Hindlimb muscle (tissue), 1 donor: Measurements from ENCODE around the gene PGAP3. TPM values are rescaled to one million over a fixed set of nuclear protein-coding genes. Genes with fewer than 3 reads are reported as not detected.

ENCODE experiments used
- DNase-seq: peaks from one replicate; pipeline ENCODE4 v3.0.0-alpha.2; 2013
- polyA plus RNA-seq: library from polyadenylated mRNA; unstranded; fragments of 120-200 nt; gene quantifications from one replicate; pipeline ENCODE4 v1.2.1, GENCODE V29; 2013; ENCODE audit not compliant: insufficient read length

Gene PGAP3
- polyA plus RNA-seq, 1 donor: 23.3 TPM

- no peak for DNase-seq
These were observed 8.9 kb upstream of the PGAP3 start for GRCh38 chr17:39696731-39697130.

DNA sequence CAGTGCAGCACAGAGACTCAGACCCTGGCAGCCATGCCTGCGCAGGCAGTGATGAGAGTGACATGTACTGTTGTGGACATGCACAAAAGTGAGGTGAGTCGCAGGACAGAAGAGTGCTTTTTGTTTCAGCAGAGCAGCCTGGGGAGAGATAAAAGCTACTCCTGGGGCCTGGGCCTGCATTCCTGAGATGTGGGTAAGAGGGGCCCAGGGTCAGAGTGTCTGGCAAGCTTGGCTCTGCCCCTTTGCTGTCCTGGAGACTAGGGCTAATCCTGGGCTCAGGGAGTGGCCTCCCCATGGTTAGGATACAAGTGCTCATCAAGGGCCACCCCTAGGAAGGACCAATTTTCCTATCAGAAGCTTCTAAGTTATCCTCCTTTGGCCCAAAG is 7.2 kb upstream of the PGAP3 start:
- no peak for DNase-seq

- DNase-seq: no peak
These were observed 6.7 kb upstream of the PGAP3 start for GRCh38 chr17:39694593-39694992.

DNA sequence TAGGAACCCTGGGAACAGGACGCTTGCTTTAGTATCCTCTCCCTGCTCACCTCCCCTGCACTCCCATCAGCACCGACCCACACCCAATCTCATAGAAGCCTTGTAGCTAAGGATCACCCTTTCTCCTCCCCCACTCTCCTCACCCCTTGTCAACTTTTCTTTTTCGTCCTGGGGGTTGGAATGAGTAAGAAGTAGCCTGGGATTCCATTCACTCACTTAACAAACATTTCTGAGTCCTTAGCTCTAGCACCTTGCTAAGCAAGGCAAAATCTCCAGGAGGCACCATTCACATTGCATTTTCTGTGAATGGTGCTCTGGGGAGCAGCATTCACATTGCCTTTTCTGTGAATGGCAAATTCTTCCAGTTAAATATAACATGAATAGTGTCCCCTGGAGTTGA is 1.1 kb upstream of the PGAP3 start:
- DNase-seq: no peak

- DNase-seq: no peak
These were observed 598 bp upstream of the PGAP3 start for GRCh38 chr17:39688475-39688835.

DNA sequence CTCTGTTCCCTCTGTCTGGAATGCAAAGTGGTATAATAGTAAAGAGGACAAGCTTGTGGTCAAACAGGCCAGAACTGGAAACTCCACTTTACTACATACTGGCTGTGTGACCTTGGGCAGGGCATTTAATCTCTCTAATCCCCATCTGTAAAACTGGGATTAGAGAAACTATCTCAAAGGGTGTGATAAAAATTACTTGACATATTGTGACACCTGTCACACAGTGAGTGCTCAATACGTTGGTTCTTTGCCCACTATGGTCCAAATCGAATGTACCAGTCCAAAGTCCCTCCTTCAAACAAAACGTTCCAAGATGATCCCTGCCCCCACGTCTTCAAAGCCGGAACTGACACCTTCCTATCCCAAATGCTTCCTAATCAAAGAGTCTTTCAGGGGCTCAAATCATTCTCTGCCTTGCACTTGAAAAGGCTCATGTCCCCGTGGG is 734 bp downstream of the PGAP3 start:
- no peak for DNase-seq

DNA sequence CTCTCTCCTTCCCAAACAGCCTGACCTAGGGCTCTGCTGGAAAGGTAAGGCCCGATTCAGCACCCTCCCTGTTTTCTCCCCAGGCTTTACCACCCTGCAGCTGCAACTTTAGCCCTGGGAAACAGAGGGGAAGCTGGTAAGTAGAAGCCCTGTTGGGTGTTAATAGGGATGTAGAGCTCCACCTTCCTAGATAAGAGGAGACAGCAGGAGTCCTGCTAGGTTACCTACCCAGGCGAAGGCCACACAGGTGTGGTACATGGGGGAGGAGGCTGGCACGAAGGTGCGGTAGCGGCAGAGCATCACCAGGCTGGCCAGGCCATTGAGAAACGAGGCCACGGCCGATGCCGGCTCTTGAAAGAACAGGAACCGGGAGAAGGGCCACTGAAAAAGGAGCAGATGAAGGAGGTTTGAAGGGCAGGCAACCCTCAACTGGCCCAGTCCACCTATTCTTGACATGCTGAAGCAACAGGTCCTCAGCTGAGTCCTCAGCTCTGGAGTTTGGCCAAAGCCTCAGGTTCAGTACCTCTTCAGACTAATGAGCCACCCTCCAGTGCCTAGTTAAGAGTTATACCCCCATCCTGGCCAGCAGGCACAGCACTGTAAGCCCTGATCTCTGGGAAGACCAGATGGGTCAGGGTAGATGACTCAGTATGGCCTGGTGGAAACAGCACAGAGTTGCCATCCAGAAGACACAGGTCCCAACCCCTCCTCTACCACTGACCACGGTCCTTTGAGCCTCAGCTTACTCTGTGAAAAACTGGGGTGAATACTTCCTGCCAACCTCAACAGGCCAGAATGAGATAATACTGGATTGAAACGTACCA is 3.3 kb downstream of the PGAP3 start:
- DNase-seq: no peak

- no peak for DNase-seq
These were observed 4.4 kb downstream of the PGAP3 start for GRCh38 chr17:39683295-39683939.

DNA sequence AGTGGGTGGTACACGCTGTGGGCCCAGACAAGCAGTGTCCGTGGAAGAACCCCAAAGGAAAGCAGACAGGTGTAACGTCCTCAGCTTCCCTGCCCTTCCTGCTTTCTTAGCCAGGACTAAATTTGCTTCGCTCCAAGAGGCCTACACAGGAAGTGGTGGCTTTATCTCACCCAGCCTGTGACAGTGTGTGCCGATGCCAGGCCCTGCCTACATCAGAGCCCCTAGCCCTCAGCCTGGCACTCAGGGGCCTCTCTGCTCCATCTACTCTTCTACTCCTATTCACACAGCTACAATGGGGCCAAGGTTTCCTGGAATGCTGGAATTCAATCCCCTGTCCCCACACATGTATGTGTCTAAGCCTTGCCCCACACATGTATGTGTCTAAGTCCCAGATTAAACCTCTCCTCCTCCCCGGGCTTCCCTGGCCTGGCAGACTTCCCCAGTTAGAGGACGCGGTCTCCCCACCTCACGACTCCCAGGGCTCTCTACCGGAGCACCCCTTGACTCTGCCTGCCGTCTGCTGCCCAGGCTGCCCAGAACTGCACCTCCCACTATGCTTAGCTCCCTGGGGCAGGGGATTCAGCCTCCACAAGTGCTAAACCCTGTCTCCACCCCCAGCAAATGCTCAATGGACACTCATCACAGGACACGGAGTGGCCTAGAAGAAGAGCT is 8.2 kb downstream of the PGAP3 start:
- no peak for DNase-seq

GRCh38 chr17:39678340-39679116 is 9.3 kb downstream of the PGAP3 start:
- DNase-seq: no peak

- no peak for DNase-seq
These were observed 10.1 kb downstream of the PGAP3 start for GRCh38 chr17:39677542-39678339.

DNA sequence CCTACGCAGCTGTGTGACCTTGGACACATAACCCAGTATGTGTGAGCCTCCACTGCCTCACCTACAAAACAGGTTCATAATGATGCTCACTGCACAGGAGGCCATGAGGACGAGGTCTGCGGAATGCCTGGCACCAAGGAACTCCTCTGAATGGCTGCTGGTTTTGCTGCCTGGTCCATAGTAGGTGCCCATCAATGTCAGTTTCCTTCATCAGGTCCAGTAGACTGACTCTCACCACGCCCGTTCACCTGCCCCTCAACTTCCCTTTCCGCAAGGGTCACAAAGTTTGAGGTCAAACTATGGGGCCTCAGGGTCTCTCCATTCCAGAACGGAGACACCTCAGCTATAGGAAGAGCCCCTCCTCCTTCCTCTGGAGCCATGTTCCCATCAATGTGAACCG is 10.8 kb downstream of the PGAP3 start:
- DNase-seq: no peak

- DNase-seq: no peak
These were observed 11.5 kb downstream of the PGAP3 start for GRCh38 chr17:39676198-39676819.

- no peak for DNase-seq
These were observed 12.3 kb downstream of the PGAP3 start for GRCh38 chr17:39675390-39676082.

- no peak for DNase-seq
These were observed 13.0 kb downstream of the PGAP3 start for GRCh38 chr17:39674702-39675389.

DNA sequence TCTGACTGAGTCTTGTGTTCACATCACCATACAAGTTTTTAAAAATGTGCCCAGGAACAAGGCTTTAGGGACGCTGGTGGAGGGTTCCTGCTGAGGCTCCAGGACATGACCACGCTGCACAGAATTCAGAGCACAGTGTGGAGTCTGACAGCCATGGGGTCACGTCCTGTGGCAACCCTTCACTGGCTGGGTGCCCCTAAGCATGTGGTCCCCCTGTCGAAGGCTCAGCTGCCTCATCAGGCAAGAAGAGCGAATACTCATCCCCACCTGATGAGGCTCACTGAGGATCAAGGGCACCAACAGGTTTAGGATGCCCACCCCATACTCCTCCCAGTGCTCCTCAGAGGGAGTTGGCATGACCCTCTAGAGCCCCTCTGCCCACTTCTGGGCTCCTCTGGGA is 13.7 kb downstream of the PGAP3 start:
- DNase-seq: no peak

DNA sequence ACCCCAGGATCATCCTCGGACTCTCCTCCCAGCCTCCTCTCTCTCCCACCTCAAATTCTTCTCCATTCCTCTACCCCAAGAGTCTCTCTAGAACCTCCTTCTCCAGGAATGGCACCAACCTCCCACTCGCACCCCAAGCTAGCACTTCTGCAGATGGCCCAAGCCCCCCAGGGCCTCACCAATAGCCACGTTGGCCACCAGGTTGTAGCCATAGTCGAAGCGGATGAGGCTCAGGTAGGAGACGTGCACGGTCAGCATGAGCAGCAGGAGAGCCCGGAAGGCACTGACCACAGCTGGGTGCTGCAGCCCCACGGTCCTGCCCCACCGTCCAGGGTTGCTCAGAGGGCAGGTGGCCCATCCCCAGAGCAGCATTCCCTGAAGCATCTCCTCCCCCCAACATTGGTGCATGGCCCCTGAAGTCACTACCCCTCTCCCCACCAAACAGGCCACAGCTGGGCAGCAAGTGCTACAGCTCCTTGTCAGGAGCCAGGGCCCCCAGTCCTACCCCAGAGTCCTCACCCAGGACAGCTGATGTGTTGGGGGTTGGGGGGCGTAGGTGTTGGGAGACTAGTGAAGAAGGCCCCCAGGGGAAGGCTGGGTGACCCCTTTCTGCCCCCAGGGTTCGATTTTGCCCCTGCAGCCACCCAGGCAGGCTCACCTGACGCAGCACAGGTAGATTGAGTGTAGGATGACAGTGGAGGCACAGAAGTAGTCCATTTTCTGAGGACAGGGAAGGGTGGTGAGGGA is 14.3 kb downstream of the PGAP3 start:
- DNase-seq: no peak

GRCh38 chr17:39672522-39673334 is 15.1 kb downstream of the PGAP3 start:
- no peak for DNase-seq
